A549 (cell line): ENCODE results near the gene SETD7. TPM values are rescaled to one million over a fixed set of nuclear protein-coding genes. Genes with fewer than 3 reads are reported as not detected.

Experiments used
- ATAC-seq, 2 experiments: fragments of 200-7000 bp in 1 of 2; fragments of >200 bp in 1 of 2; cut with Nextera tagmentation in 1 of 2; cut with Tn5 transposase in 1 of 2; 3 replicates each; pipeline versions ENCODE4 v1.8.0 to v1.9.1; 2018 to 2020; ENCODE audit warnings: mild to moderate bottlenecking in 1 of 2, moderate library complexity in 1 of 2
- CTCF ChIA-PET: fragments of 300-600 bp; sonication (Branson Sonifier 250); formaldehyde crosslinking; extraction: SDS; loops from one replicate; lab custom pipeline; 2021; ENCODE audit warnings: antibody characterized with exemption, inconsistent platforms; lab: Yijun Ruan, JAX
- POLR2A ChIA-PET: fragments of 350-600 bp; formaldehyde crosslinking; extraction: SDS; loops from one replicate; lab custom pipeline; 2021; ENCODE audit warnings: antibody characterized with exemption, inconsistent platforms; lab: Yijun Ruan, JAX
- DNase-seq, 2 experiments: peaks; one replicate each; pipeline versions ENCODE4 v3.0.0 to v3.0.0-alpha.2; 2011 to 2016; ENCODE audit warnings: low read depth in 1 of 2, low spot score in 1 of 2
- FAIRE-seq: peaks from 2 replicates; lab custom pipeline; 2011; peaks lifted over from hg19 to GRCh38; lab: Jason Lieb, UNC
- H3K27ac ChIP-seq, 2 experiments: fragments of >200 bp; sonication (Bioruptor Twin); formaldehyde crosslinking; 3 replicates each; pipeline ENCODE4 v1.5.1; 2016 to 2017
- H3K4me1 ChIP-seq: fragments of >200 bp; sonication (Bioruptor Twin); formaldehyde crosslinking; 3 replicates; pipeline ENCODE4 v1.6.1; 2016
- H3K4me2 ChIP-seq: fragments of >200 bp; sonication (Bioruptor Twin); formaldehyde crosslinking; 3 replicates; pipeline ENCODE4 v1.6.1; 2016
- H3K4me3 ChIP-seq: fragments of >200 bp; sonication (Bioruptor Twin); formaldehyde crosslinking; 3 replicates; pipeline ENCODE4 v1.5.1; 2016
- H3K9me3 ChIP-seq: fragments of >200 bp; sonication (Bioruptor Twin); formaldehyde crosslinking; 3 replicates; pipeline ENCODE4 v1.6.1; 2016
- CBX2 ChIP-seq: fragments of 200-600 bp; sonication (generic); IDR thresholded peaks from 2 replicates; pipeline ENCODE4 v1.6.1; 2016; ENCODE audit warnings: low read depth, mild to moderate bottlenecking, borderline replicate concordance
- CBX8 ChIP-seq: fragments of 200-600 bp; sonication (generic); IDR thresholded peaks from 2 replicates; pipeline ENCODE4 v1.6.1; 2016
- CEBPB ChIP-seq, 2 experiments: fragments of >200 bp in 1 of 2; sonication (Bioruptor Twin) in 1 of 2; formaldehyde crosslinking in 1 of 2; IDR thresholded peaks; 2 replicates each; pipeline ENCODE4 v1.6.1; 2012 to 2016
- EP300 ChIP-seq, 2 experiments: fragments of >200 bp; sonication (Bioruptor Twin); formaldehyde crosslinking; IDR thresholded peaks; 2 replicates in 1 of 2; 3 replicates in 1 of 2; pipeline ENCODE4 v1.6.1; 2016 to 2017
- FOSB ChIP-seq: fragments of 250-450 bp; sonication (Bioruptor Pico); IDR thresholded peaks from 2 replicates; pipeline ENCODE4 v1.5.0; 2020; ENCODE audit warnings: mild to moderate bottlenecking, moderate library complexity
- GATA3 ChIP-seq: IDR thresholded peaks from 2 replicates; pipeline ENCODE4 v1.6.1; 2012; ENCODE audit warnings: borderline replicate concordance
- HOXA7 ChIP-seq: fragments of 250-450 bp; sonication (Bioruptor Pico); IDR thresholded peaks from 2 replicates; pipeline ENCODE4 v1.5.0; 2020; ENCODE audit warnings: mild to moderate bottlenecking, moderate library complexity
- HOXB5 ChIP-seq: fragments of 250-450 bp; sonication (Bioruptor Pico); IDR thresholded peaks from 2 replicates; pipeline ENCODE4 v1.5.0; 2020; ENCODE audit warnings: mild to moderate bottlenecking, moderate library complexity
- JUNB ChIP-seq: fragments of >200 bp; sonication (Bioruptor Twin); formaldehyde crosslinking; IDR thresholded peaks from 2 replicates; pipeline ENCODE4 v1.6.1; 2016
- MAZ ChIP-seq: fragments of 150-350 bp; IDR thresholded peaks from 2 replicates; pipeline ENCODE4 v1.6.1; 2014; ENCODE audit warnings: antibody characterized with exemption, low read depth, low read length, borderline replicate concordance
- MYC ChIP-seq: IDR thresholded peaks from 2 replicates; pipeline ENCODE4 v1.6.1; 2012; ENCODE audit warnings: mild to moderate bottlenecking, inconsistent platforms, low read length, improper control_type of control experiment, borderline replicate concordance
- PBX3 ChIP-seq: IDR thresholded peaks from 2 replicates; pipeline ENCODE4 v1.6.1; 2012
- RARB ChIP-seq: fragments of 250-450 bp; sonication (Bioruptor Pico); IDR thresholded peaks from 2 replicates; pipeline ENCODE4 v1.8.0; 2021; ENCODE audit warnings: mild to moderate bottlenecking, moderate library complexity
- RCOR1 ChIP-seq: fragments of 150-350 bp; IDR thresholded peaks from 2 replicates; pipeline ENCODE4 v1.6.1; 2014; ENCODE audit warnings: antibody characterized with exemption, low read length, low read depth
- SMC3 ChIP-seq: fragments of >200 bp; sonication (Bioruptor Twin); formaldehyde crosslinking; IDR thresholded peaks from 3 replicates; pipeline ENCODE4 v1.6.1; 2018; ENCODE audit warnings: inconsistent platforms
- TP53 ChIP-seq: fragments of 250-450 bp; sonication (Bioruptor Pico); IDR thresholded peaks from 2 replicates; pipeline ENCODE4 v1.5.0; 2021; ENCODE audit warnings: mild to moderate bottlenecking, moderate library complexity
- ZNF302 ChIP-seq: fragments of 250-450 bp; sonication (Bioruptor Pico); IDR thresholded peaks from 2 replicates; pipeline ENCODE4 v1.9.0; 2021; ENCODE audit warnings: inconsistent platforms, mild to moderate bottlenecking, moderate library complexity
- WGBS: methylation state at CpG from one replicate; pipeline ENCODE4 v1.1.6; 2017; ENCODE audit errors: missing lambda C conversion rate; 5-methylcytosine and 5-hydroxymethylcytosine counted together
- polyA plus RNA-seq, 4 experiments: library from polyadenylated mRNA; depleted of rRNA in 3 of 4; stranded (reverse); fragments of >200 nt; fragmentation: RNase III in 1 of 4; extraction: RNeasy Plus Mini Kit Qiagen cat#74134 plus additional on column Dnase treatment in 1 of 4; gene quantifications; 2 replicates in 3 of 4; 3 replicates in 1 of 4; pipeline ENCODE4 v1.2.3, GENCODE V29; 2011 to 2017
- TF ChIP-seq, protein P1 (sequence below): fragments of >200 bp; sonication (Bioruptor Twin); formaldehyde crosslinking; IDR thresholded peaks from 3 replicates; pipeline ENCODE4 v1.5.1; 2016
- TF ChIP-seq, protein P2 (sequence below): fragments of >200 bp; sonication (Bioruptor Twin); formaldehyde crosslinking; IDR thresholded peaks from 2 replicates; pipeline ENCODE4 v1.6.1; 2016
- TF ChIP-seq, protein P3 (sequence below): fragments of 450-650 bp; IDR thresholded peaks from 2 replicates; pipeline ENCODE4 v1.6.1; 2014; ENCODE audit warnings: antibody characterized with exemption

SETD7 gene
- polyA plus RNA-seq, 2 of the 4 experiments (the other 2 are of a cell fraction): 30.6 to 39.1 TPM

GRCh38 chr4:139483000-139483399 is 73.0 kb downstream of the SETD7 start:
- TF ChIP-seq HOXB5 (no peak), MYC (no peak), HOXA7 (CRISPR knock-in tag) (no peak)
- no peak overlapping the region for H3K4me2 ChIP-seq
- CTCF ChIA-PET: interaction anchor here (0.6 to 4.3 kb wide), 5 partner anchors 12 to 151 kb away, joined by 3 to 24 read pairs (median 3); no protein-coding TSS in a partner anchor
- ATAC-seq (no peak), DNase-seq (no peak), FAIRE-seq (no peak)
- no peaks in the 10 kb centered on the region for H3K9me3 ChIP-seq
- 90% methylated on average over 3 of the region's 3 CpGs for WGBS
- H3K4me1 ChIP-seq: no peaks in the 10 kb centered on the region
- no peak overlapping the region for H3K4me3 ChIP-seq
- no peak overlapping the region for H3K27ac ChIP-seq
- POLR2A ChIA-PET: no interaction called here

DNA sequence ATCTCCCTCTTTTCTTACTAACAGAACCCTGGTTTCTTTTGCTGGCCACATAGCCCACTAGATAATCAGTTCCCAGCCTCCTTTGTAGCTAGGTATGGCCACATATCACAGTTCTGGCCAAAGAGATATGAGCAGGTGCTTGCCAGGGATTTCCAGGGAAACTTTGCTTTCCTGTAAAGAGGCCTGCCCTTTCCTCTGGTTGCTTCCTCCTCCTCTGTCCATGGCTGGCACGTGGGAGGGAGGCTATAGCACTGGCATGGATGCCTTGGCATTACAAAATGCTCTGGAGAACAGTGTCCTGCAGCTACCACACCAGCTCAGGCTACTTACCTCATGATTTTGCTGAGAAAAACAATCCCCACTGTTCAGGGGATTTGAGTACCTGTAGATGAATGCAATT is 74.6 kb downstream of the SETD7 start:
- ATAC-seq (no peak), FAIRE-seq (no peak), DNase-seq (no peak)
- Histone ChIP-seq H3K9me3 (no peaks in the 10 kb centered on the region), H3K4me3 (no peak overlapping the region), H3K4me1 (no peaks in the 10 kb centered on the region), H3K27ac (no peak overlapping the region), H3K4me2 (no peak overlapping the region)
- CTCF ChIA-PET: interaction anchor here (4.3 kb wide), 1 partner anchor 16 kb away, joined by 24 read pairs; no protein-coding TSS in a partner anchor
- WGBS: 0% methylated on average over 1 of the region's 1 CpG
- POLR2A ChIA-PET: no interaction called here
- no peak for TF ChIP-seq CEBPB (IDR thresholded peaks at IDR 0.05)
- TF ChIP-seq CBX8: no peak
- no peak for TF ChIP-seq MYC
- no peak for TF ChIP-seq RCOR1
- no peak for TF ChIP-seq JUNB
- TF ChIP-seq, protein P1, sequence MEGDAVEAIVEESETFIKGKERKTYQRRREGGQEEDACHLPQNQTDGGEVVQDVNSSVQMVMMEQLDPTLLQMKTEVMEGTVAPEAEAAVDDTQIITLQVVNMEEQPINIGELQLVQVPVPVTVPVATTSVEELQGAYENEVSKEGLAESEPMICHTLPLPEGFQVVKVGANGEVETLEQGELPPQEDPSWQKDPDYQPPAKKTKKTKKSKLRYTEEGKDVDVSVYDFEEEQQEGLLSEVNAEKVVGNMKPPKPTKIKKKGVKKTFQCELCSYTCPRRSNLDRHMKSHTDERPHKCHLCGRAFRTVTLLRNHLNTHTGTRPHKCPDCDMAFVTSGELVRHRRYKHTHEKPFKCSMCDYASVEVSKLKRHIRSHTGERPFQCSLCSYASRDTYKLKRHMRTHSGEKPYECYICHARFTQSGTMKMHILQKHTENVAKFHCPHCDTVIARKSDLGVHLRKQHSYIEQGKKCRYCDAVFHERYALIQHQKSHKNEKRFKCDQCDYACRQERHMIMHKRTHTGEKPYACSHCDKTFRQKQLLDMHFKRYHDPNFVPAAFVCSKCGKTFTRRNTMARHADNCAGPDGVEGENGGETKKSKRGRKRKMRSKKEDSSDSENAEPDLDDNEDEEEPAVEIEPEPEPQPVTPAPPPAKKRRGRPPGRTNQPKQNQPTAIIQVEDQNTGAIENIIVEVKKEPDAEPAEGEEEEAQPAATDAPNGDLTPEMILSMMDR: no peak
- TF ChIP-seq, protein P2, sequence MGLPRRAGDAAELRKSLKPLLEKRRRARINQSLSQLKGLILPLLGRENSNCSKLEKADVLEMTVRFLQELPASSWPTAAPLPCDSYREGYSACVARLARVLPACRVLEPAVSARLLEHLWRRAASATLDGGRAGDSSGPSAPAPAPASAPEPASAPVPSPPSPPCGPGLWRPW: no peak
- TF ChIP-seq RARB (CRISPR knock-in tag): no peak
- no peak for TF ChIP-seq ZNF302 (CRISPR knock-in tag)
- TF ChIP-seq, all 56 proteins: peak for 0

GRCh38 chr4:139476363-139476762 is 79.7 kb downstream of the SETD7 start:
- ATAC-seq (no peak), FAIRE-seq (no peak), DNase-seq (no peak)
- no peak overlapping the region for H3K4me2 ChIP-seq
- H3K4me1 ChIP-seq: no peaks in the 10 kb centered on the region
- ChIA-PET CTCF (interaction anchor here (0.6 to 1.7 kb wide), 2 partner anchors 19 to 21 kb away, joined by 3 to 9 read pairs; no protein-coding TSS in a partner anchor), POLR2A (no interaction called here)
- 87% methylated on average over 4 of the region's 4 CpGs for WGBS
- no peak overlapping the region for H3K27ac ChIP-seq
- no peak for TF ChIP-seq CBX2
- no peak for TF ChIP-seq EP300 (IDR thresholded peaks at IDR 0.05)
- TF ChIP-seq GATA3: no peak
- TF ChIP-seq ZNF302 (CRISPR knock-in tag): no peak
- no peak for TF ChIP-seq PBX3
- no peak for TF ChIP-seq FOSB
- TF ChIP-seq, protein P3, sequence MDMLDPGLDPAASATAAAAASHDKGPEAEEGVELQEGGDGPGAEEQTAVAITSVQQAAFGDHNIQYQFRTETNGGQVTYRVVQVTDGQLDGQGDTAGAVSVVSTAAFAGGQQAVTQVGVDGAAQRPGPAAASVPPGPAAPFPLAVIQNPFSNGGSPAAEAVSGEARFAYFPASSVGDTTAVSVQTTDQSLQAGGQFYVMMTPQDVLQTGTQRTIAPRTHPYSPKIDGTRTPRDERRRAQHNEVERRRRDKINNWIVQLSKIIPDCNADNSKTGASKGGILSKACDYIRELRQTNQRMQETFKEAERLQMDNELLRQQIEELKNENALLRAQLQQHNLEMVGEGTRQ: no peak
- TF ChIP-seq TP53 (CRISPR knock-in tag): no peak
- TF ChIP-seq SMC3: no peak
- no peak for TF ChIP-seq CEBPB (IDR thresholded peaks at IDR 0.05)
- TF ChIP-seq MAZ: no peak
- no peaks in the 10 kb centered on the region for H3K9me3 ChIP-seq
- H3K4me3 ChIP-seq: no peak overlapping the region
